ENCODE results near the gene FERMT2.

FERMT2 gene, protein sequence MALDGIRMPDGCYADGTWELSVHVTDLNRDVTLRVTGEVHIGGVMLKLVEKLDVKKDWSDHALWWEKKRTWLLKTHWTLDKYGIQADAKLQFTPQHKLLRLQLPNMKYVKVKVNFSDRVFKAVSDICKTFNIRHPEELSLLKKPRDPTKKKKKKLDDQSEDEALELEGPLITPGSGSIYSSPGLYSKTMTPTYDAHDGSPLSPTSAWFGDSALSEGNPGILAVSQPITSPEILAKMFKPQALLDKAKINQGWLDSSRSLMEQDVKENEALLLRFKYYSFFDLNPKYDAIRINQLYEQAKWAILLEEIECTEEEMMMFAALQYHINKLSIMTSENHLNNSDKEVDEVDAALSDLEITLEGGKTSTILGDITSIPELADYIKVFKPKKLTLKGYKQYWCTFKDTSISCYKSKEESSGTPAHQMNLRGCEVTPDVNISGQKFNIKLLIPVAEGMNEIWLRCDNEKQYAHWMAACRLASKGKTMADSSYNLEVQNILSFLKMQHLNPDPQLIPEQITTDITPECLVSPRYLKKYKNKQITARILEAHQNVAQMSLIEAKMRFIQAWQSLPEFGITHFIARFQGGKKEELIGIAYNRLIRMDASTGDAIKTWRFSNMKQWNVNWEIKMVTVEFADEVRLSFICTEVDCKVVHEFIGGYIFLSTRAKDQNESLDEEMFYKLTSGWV

GRCh38 chr14:52950898-52951680 is at the start of gene FERMT2:
Gene FERMT2 (minus strand): TSS chr14:52951050. CDS start chr14:52950568, 482 bp downstream.
- Histone ChIP-seq H2AFZ (peak within 1 kb of the TSS; percentile 94), H3K27me3 (ENCODE audit: control insufficient read depth, insufficient read depth, low read length) (no peaks in the 10 kb centered on the region), H3K36me3 (ENCODE audit: control insufficient read depth, insufficient read depth, low read length) (no peaks in the 10 kb centered on the region), H3K79me2 (peaks cover 13% of the 10 kb centered on the region), H3K4me1 (peaks cover 11% of the 10 kb centered on the region), H3K4me3 (ENCODE audit: low read depth, low read length) (peak within 1 kb of the TSS; percentile 98), H3K9ac (peak within 1 kb of the TSS; percentile 91), H3K9me3 (ENCODE audit: control insufficient read depth, low read length) (no peaks in the 10 kb centered on the region), H3K27ac (peak within 1 kb of the TSS; percentile 98), H3K4me2 (ENCODE audit: low read length) (peak within 1 kb of the TSS; percentile 99)
- TF ChIP-seq, protein P1, sequence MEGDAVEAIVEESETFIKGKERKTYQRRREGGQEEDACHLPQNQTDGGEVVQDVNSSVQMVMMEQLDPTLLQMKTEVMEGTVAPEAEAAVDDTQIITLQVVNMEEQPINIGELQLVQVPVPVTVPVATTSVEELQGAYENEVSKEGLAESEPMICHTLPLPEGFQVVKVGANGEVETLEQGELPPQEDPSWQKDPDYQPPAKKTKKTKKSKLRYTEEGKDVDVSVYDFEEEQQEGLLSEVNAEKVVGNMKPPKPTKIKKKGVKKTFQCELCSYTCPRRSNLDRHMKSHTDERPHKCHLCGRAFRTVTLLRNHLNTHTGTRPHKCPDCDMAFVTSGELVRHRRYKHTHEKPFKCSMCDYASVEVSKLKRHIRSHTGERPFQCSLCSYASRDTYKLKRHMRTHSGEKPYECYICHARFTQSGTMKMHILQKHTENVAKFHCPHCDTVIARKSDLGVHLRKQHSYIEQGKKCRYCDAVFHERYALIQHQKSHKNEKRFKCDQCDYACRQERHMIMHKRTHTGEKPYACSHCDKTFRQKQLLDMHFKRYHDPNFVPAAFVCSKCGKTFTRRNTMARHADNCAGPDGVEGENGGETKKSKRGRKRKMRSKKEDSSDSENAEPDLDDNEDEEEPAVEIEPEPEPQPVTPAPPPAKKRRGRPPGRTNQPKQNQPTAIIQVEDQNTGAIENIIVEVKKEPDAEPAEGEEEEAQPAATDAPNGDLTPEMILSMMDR (IDR thresholded peaks at IDR 0.05): peak; percentile 20

GRCh38 chr14:52998376-52999015 is 47.6 kb upstream of the FERMT2 start:
- TF ChIP-seq, protein P1 (IDR thresholded peaks at IDR 0.05): no peak
- H3K36me3 ChIP-seq (ENCODE audit: control insufficient read depth, insufficient read depth, low read length): no peaks in the 10 kb centered on the region
- no peak overlapping the region for H3K27ac ChIP-seq
- no peaks in the 10 kb centered on the region for H3K4me1 ChIP-seq
- H2AFZ ChIP-seq: no peak overlapping the region
- H3K9me3 ChIP-seq (ENCODE audit: control insufficient read depth, low read length): no peaks in the 10 kb centered on the region
- H3K79me2 ChIP-seq: no peaks in the 10 kb centered on the region
- no peak overlapping the region for H3K4me3 ChIP-seq (ENCODE audit: low read depth, low read length)
- H3K27me3 ChIP-seq (ENCODE audit: control insufficient read depth, insufficient read depth, low read length): no peaks in the 10 kb centered on the region
- H3K4me2 ChIP-seq (ENCODE audit: low read length): no peak overlapping the region
- H3K9ac ChIP-seq: no peak overlapping the region

DNA sequence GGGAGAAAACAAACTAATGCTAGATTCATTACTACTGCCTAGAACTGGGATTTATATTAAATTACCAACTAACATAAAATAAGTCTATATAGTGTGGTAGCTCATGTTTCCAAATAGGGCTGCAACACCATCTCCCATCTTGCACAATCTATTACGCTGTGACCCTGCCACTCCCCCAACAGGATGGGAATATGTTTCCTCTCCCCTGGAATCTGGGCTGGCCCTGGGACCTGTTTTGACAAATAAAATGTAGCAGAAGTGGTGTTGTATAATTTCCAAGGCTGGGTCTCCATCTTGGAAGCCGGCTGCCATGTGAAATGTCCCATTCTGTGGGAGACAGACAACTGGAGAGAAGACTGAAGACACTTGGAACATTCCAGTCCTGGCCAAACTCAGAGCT is 45.6 kb upstream of the FERMT2 start:
- Histone ChIP-seq H3K4me2 (ENCODE audit: low read length) (no peak overlapping the region), H3K4me1 (no peaks in the 10 kb centered on the region), H3K36me3 (ENCODE audit: control insufficient read depth, insufficient read depth, low read length) (no peaks in the 10 kb centered on the region), H3K27me3 (ENCODE audit: control insufficient read depth, insufficient read depth, low read length) (no peaks in the 10 kb centered on the region), H3K9me3 (ENCODE audit: control insufficient read depth, low read length) (no peaks in the 10 kb centered on the region), H2AFZ (no peak overlapping the region), H3K4me3 (ENCODE audit: low read depth, low read length) (no peak overlapping the region), H3K79me2 (no peaks in the 10 kb centered on the region), H3K9ac (no peak overlapping the region), H3K27ac (no peak overlapping the region)
- TF ChIP-seq, protein P1 (IDR thresholded peaks at IDR 0.05): no peak

DNA sequence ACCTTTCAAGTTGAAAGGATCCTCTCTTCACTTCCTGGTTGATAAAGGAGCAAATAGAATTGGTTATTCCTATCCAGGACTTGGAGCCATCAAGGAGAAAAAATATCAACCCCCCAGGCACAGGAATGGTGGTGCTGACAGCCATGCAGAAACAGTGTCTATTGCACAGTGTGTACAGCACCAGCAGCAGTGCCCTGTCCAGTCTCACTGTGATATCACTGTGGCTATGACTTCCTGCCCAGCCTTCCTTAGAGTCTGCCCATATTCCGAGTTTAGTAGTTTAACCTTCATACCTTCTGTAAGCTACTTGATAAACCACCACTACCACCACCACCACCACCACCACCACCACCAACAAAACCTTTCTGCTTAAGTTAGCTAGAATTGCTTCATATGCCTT is 45.1 kb upstream of the FERMT2 start:
- H3K27me3 ChIP-seq (ENCODE audit: control insufficient read depth, insufficient read depth, low read length): no peaks in the 10 kb centered on the region
- no peak overlapping the region for H3K27ac ChIP-seq
- no peak overlapping the region for H3K9ac ChIP-seq
- no peaks in the 10 kb centered on the region for H3K9me3 ChIP-seq (ENCODE audit: control insufficient read depth, low read length)
- no peak overlapping the region for H2AFZ ChIP-seq
- no peak overlapping the region for H3K4me3 ChIP-seq (ENCODE audit: low read depth, low read length)
- TF ChIP-seq, protein P1 (IDR thresholded peaks at IDR 0.05): no peak
- no peaks in the 10 kb centered on the region for H3K79me2 ChIP-seq
- no peaks in the 10 kb centered on the region for H3K4me1 ChIP-seq
- H3K4me2 ChIP-seq (ENCODE audit: low read length): no peak overlapping the region
- H3K36me3 ChIP-seq (ENCODE audit: control insufficient read depth, insufficient read depth, low read length): no peaks in the 10 kb centered on the region

Measured in parathyroid adenoma (tissue), 2 donors.